Keratinocyte (primary cell): ENCODE results near the gene RMDN3.

Experiments
- EZH2 ChIP-seq: IDR thresholded peaks from one replicate; pipeline ENCODE4 v1.6.1; 2012; ENCODE audit warnings: inconsistent platforms, mild to moderate bottlenecking, low read length, moderate library complexity
- TF ChIP-seq, protein P1 (sequence below), 3 experiments: IDR thresholded peaks in 1 of 3; conservative IDR thresholded peaks in 1 of 3; optimal IDR thresholded peaks in 1 of 3; 2 replicates in 2 of 3; 3 replicates in 1 of 3; pipeline versions ENCODE3 to v1.5.1; 2011; ENCODE audit warnings: low read length in 3 of 3, mild to moderate bottlenecking in 3 of 3, moderate library complexity in 2 of 3, control low read depth in 1 of 3, inconsistent platforms in 1 of 3; ENCODE audit not compliant: insufficient read depth in 2 of 3; ENCODE audit errors: extremely low read depth in 1 of 3

DNA sequence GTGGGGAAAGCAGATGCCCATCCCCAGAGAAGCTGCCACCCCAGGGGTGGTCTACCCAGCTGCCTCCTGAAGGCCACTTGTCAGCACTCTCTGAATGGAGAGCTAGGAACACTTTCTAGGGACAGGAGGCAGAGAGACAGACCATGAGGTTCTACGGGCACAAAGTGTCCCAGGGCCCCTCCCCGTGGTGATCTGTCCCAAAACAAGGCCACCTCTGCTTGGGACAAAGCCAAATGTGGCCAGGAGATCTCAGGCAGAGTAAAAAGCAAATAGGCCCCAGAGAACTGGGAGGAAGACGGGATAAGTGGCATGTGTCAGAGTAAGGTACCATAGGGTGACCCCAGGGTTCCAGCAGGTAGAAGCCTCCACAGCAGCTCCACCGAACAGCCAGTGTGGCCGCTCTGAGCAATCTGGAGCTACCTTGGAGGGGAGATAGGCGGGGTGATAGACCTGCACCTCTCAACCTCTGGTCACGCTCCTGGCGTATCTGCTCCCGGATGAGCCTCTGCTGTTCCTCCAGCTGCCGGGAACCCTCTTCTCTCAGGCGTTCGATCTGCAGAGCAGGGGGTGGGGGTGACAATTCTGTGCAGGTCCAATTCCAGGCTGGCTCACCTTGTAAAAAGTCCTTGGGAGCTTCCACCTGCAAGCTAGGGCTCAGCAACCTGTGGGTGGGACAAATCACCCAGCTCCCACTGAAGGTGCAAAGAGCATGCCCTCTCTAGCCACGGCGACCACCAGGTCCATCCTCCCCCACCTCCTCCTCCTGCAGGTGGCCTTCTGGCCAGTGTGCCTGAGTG, 20.9 kb upstream of the RMDN3 start:
- TF ChIP-seq, protein P1, sequence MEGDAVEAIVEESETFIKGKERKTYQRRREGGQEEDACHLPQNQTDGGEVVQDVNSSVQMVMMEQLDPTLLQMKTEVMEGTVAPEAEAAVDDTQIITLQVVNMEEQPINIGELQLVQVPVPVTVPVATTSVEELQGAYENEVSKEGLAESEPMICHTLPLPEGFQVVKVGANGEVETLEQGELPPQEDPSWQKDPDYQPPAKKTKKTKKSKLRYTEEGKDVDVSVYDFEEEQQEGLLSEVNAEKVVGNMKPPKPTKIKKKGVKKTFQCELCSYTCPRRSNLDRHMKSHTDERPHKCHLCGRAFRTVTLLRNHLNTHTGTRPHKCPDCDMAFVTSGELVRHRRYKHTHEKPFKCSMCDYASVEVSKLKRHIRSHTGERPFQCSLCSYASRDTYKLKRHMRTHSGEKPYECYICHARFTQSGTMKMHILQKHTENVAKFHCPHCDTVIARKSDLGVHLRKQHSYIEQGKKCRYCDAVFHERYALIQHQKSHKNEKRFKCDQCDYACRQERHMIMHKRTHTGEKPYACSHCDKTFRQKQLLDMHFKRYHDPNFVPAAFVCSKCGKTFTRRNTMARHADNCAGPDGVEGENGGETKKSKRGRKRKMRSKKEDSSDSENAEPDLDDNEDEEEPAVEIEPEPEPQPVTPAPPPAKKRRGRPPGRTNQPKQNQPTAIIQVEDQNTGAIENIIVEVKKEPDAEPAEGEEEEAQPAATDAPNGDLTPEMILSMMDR (optimal IDR thresholded peaks at IDR 0.05 in 1 of 3, IDR thresholded peaks at IDR 0.05 in 1 of 3, conservative IDR thresholded peaks at IDR 0.05 in 1 of 3; ENCODE audit: extremely low read depth in 1 of 3, insufficient read depth in 2 of 3, low read length in 3 of 3): no peak
- TF ChIP-seq EZH2: no peak
